HepG2 (cell line): Measurements from ENCODE around the gene CD274. TPM values are rescaled to one million over a fixed set of nuclear protein-coding genes. Genes with fewer than 3 reads are reported as not detected.

ENCODE experiments used
- CC2D1A ChIP-seq: sonication (generic); formaldehyde crosslinking; IDR thresholded peaks from 2 replicates; pipeline ENCODE4 v1.8.1; 2023; ENCODE audit warnings: mild to moderate bottlenecking, missing genetic modification reagents
- RNF2 ChIP-seq: fragments of 450-650 bp; conservative IDR thresholded peaks from 2 replicates; pipeline ENCODE4 v1.6.1; 2016; ENCODE audit warnings: low read depth
- ZMAT3 ChIP-seq: sonication (generic); formaldehyde crosslinking; conservative IDR thresholded peaks from 2 replicates; pipeline ENCODE4 v1.7.0; 2021; ENCODE audit warnings: missing genetic modification reagents
- ZNF800 ChIP-seq: sonication (generic); formaldehyde crosslinking; IDR thresholded peaks from 2 replicates; pipeline ENCODE4 v1.4.0; 2020; ENCODE audit warnings: missing genetic modification reagents
- ZSCAN30 ChIP-seq: sonication (generic); formaldehyde crosslinking; IDR thresholded peaks from 2 replicates; pipeline ENCODE4 v1.5.0; 2020; ENCODE audit warnings: mild to moderate bottlenecking, missing genetic modification reagents
- polyA plus RNA-seq, 8 experiments: library from polyadenylated mRNA; depleted of rRNA in 3 of 8; stranded (reverse) in 7 of 8; unstranded in 1 of 8; fragments of >200 nt; fragmentation: Illumina TruSeq in 4 of 8; extraction: Trizol in 4 of 8; gene quantifications; 2 replicates each; pipeline versions ENCODE4 v1.2.1 to v1.2.3, GENCODE V29; 2011 to 2016; ENCODE audit warnings: low read depth in 4 of 8, missing spikeins in 1 of 8, mixed read lengths in 1 of 8; ENCODE audit not compliant: insufficient read depth in 1 of 8
- total RNA-seq, 5 experiments: library from RNA; depleted of rRNA; stranded (reverse); fragments of >200 nt; fragmentation: Illumina TruSeq; extraction: Trizol; gene quantifications; 2 replicates each; pipeline ENCODE4 v1.2.3, GENCODE V29; 2016; ENCODE audit warnings: low read depth in 1 of 5
- TF ChIP-seq, protein P1 (sequence below): sonication (generic); formaldehyde crosslinking; IDR thresholded peaks from 2 replicates; pipeline ENCODE4 v1.5.1; 2020; ENCODE audit warnings: mild to moderate bottlenecking, missing genetic modification reagents
- TF ChIP-seq, protein P2 (sequence below): sonication (generic); formaldehyde crosslinking; IDR thresholded peaks from 2 replicates; pipeline ENCODE4 v1.4.0; 2020; ENCODE audit warnings: low read depth, mild to moderate bottlenecking, missing genetic modification reagents

Gene CD274
- total and polyA plus RNA-seq, 2 of the 13 experiments (the other 11 are each of a cell fraction or from before 2014, with no cell fraction given) = 0.17 to 0.49 TPM

DNA sequence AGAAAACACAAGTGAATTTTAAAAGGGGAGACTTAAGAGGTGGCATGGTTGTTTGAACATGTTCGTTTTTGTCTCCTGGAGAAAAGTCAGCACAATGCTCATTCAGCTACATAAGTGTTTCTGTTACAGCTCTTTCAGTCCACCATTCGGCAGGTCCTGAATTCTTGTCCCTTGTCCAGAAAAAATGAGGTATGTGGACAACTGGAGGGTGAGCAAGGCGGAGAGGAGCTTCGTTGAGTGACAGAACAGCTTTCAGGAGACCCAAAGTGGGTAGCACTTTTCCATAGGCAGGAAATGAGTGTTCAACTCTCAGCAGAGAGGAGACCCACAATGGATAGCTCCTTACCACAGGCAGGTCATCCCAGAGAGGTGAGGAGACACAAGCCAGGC, 64.9 kb downstream of the CD274 start (continued):
- TF ChIP-seq, protein P1, sequence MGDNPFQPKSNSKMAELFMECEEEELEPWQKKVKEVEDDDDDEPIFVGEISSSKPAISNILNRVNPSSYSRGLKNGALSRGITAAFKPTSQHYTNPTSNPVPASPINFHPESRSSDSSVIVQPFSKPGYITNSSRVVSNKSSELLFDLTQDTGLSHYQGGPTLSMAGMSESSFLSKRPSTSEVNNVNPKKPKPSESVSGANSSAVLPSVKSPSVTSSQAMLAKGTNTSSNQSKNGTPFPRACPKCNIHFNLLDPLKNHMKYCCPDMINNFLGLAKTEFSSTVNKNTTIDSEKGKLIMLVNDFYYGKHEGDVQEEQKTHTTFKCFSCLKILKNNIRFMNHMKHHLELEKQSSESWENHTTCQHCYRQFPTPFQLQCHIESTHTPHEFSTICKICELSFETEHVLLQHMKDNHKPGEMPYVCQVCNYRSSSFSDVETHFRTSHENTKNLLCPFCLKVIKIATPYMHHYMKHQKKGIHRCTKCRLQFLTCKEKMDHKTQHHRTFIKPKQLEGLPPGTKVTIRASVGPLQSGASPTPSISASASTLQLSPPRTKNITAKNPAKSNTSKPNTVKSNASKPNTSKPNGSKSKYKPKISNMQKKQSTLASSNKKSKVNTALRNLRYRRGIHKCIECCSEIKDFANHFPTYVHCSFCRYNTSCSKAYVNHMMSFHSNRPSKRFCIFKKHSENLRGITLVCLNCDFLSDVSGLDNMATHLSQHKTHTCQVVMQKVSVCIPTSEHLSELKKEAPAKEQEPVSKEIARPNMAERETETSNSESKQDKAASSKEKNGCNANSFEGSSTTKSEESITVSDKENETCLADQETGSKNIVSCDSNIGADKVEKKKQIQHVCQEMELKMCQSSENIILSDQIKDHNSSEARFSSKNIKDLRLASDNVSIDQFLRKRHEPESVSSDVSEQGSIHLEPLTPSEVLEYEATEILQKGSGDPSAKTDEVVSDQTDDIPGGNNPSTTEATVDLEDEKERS (CRISPR knock-in tag) = no peak
- TF ChIP-seq ZMAT3 (no peak), RNF2 (no peak), ZSCAN30 (no peak), CC2D1A (CRISPR knock-in tag) (no peak), ZNF800 (CRISPR knock-in tag) (no peak)
- TF ChIP-seq, protein P2, sequence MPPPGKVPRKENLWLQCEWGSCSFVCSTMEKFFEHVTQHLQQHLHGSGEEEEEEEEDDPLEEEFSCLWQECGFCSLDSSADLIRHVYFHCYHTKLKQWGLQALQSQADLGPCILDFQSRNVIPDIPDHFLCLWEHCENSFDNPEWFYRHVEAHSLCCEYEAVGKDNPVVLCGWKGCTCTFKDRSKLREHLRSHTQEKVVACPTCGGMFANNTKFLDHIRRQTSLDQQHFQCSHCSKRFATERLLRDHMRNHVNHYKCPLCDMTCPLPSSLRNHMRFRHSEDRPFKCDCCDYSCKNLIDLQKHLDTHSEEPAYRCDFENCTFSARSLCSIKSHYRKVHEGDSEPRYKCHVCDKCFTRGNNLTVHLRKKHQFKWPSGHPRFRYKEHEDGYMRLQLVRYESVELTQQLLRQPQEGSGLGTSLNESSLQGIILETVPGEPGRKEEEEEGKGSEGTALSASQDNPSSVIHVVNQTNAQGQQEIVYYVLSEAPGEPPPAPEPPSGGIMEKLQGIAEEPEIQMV = no peak
- TF ChIP-seq, all 625 proteins: peak for 0
